SU-DHL-6 (cell line): ENCODE results near the gene CD99L2.

Experiments used
- EZH2phosphoT487 ChIP-seq: fragments of 200-600 bp; sonication (generic), shearing (Covaris generic); conservative IDR thresholded peaks from 2 replicates; pipeline ENCODE4 v1.6.1; 2018; ENCODE audit warnings: mild to moderate bottlenecking, antibody characterized with exemption, low read length, moderate library complexity, mixed read lengths
- TF ChIP-seq, protein P1 (sequence below): fragments of 200-600 bp; sonication (generic); IDR thresholded peaks from one replicate; pipeline ENCODE4 v1.5.1; 2017; ENCODE audit warnings: antibody characterized with exemption, mild to moderate bottlenecking, low read length, moderate library complexity; ENCODE audit not compliant: insufficient read depth, poor library complexity, severe bottlenecking

DNA sequence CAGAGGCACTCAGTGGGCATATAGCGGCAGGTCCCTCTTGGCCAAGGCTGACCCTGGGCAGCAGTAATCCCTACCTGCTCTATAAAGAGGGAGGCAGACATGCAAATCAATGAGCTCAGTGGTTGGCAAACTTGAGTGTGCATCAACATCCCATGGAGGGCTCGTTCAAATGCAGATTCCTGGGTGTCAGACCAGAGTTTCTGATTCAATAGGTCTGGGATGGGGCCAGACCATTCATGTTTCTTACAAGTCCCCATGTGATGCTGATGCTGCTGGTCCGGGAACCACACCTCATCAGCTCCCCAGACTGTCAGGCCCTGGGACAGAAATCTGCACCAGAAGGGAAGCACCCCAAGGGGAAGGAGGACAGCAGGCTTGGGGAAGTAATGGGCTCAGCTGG is 45.8 kb upstream of the CD99L2 start:
- TF ChIP-seq, protein P1, sequence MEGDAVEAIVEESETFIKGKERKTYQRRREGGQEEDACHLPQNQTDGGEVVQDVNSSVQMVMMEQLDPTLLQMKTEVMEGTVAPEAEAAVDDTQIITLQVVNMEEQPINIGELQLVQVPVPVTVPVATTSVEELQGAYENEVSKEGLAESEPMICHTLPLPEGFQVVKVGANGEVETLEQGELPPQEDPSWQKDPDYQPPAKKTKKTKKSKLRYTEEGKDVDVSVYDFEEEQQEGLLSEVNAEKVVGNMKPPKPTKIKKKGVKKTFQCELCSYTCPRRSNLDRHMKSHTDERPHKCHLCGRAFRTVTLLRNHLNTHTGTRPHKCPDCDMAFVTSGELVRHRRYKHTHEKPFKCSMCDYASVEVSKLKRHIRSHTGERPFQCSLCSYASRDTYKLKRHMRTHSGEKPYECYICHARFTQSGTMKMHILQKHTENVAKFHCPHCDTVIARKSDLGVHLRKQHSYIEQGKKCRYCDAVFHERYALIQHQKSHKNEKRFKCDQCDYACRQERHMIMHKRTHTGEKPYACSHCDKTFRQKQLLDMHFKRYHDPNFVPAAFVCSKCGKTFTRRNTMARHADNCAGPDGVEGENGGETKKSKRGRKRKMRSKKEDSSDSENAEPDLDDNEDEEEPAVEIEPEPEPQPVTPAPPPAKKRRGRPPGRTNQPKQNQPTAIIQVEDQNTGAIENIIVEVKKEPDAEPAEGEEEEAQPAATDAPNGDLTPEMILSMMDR: no peak
- TF ChIP-seq EZH2phosphoT487: no peak
